ENCODE measurements around the gene CALD1.

Gene CALD1

DNA sequence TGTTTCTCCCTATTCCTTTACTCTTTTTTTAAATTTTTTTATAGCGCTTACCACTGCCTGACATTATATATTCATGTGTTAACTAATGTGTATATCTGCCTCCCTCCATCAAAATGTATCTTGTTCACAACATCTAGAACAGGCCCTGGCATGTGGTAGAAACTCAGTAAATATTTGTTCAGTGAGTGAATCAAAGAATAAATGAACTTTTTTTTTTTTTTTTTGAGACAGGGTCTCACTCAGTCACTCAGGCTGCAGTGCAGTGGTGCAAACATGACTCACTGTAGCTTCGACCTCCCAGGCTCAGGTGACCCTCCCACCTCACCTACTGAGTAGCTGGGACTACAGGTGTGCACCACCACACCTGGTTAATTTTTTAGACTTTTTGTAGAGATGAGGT lies 7.5 kb upstream of the CALD1 start:
- Mint-ChIP-seq H3K36me3 (ENCODE audit: low read depth) (no peaks in the 10 kb centered on the region), H3K27ac (no peak overlapping the region), H3K4me1 (ENCODE audit: low read depth) (peaks cover 11% of the 10 kb centered on the region), H3K27me3 (no peaks in the 10 kb centered on the region), H3K4me3 (no peak overlapping the region), H3K9me3 (no peaks in the 10 kb centered on the region)
- intact Hi-C loops (cut with micrococcal nuclease): loop anchor here (10.0 kb wide), 1 partner anchor 133 kb away; no protein-coding TSS in a partner anchor

DNA sequence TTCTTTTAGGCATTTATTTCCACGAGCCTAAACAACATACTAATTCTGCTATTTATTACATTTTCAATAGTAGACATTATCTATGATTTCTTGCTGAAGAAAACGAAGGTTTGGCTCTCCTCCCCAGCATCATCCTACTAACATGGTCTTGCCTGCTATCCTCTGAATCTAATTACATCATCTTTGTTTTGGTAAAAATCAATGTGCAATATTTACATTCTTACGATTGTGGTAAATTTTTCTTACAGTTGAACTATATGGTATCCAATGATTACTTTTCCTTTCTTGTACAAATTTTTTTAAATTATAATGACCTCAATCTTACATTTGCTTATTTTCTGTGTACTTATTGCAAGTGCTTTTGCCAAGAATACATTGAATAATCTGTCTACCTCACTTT lies 7.0 kb upstream of the CALD1 start:
- Mint-ChIP-seq H3K4me1 (ENCODE audit: low read depth) (peaks cover 11% of the 10 kb centered on the region), H3K36me3 (ENCODE audit: low read depth) (no peaks in the 10 kb centered on the region), H3K27ac (no peak overlapping the region), H3K27me3 (peaks cover under 1% of the 10 kb centered on the region), H3K4me3 (no peak overlapping the region), H3K9me3 (no peaks in the 10 kb centered on the region)
- intact Hi-C loops (cut with micrococcal nuclease): loop anchor here (10.0 kb wide), 1 partner anchor 132 kb away; no protein-coding TSS in a partner anchor

DNA sequence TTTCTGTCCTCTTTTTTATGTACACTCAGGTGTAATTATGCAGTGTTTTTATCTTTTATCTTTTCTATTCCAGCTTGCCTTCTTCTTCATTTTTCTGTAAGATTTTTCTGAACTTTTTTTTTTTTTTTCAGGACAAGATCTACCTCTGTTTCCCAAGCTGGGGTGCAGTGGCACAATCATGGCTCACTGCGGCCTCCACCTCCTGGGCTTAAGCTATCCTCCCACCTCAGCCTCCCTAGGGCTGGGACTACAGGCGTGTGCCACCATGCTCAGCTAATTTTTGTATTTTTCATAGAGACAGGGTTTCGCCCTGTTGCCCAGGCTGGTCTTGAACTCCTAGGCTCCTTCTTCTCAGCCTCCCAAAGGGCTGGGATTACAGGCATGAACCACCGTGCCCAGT lies 6.3 kb upstream of the CALD1 start:
- Mint-ChIP-seq H3K27me3 (peaks cover 4% of the 10 kb centered on the region), H3K4me1 (ENCODE audit: low read depth) (peaks cover 11% of the 10 kb centered on the region), H3K9me3 (no peaks in the 10 kb centered on the region), H3K27ac (no peak overlapping the region), H3K4me3 (no peak overlapping the region), H3K36me3 (ENCODE audit: low read depth) (no peaks in the 10 kb centered on the region)
- intact Hi-C loops (cut with micrococcal nuclease): loop anchor here (10.0 kb wide), 1 partner anchor 132 kb away; no protein-coding TSS in a partner anchor

DNA sequence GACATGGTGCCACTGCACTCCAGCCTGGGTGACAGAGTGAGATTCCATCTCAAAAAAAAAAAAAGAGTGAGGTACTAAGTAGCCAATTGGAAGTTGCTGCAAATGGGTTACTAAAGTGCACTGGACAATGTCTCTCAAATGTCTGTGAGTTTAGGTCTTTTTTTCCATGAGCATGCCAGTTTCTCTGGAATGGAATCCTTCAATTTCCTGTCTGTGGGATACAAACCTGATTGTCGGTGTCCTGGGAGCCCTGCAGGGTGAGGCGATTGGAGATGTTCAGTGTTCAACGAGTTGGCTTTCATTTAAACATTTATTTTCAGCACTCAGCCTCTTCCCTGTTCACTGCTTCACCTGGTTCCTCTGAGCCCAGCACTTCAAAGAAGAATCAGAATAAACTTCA lies 5.3 kb upstream of the CALD1 start:
- Mint-ChIP-seq H3K4me1 (ENCODE audit: low read depth) (peaks cover 11% of the 10 kb centered on the region), H3K9me3 (no peaks in the 10 kb centered on the region), H3K4me3 (no peak overlapping the region), H3K36me3 (ENCODE audit: low read depth) (no peaks in the 10 kb centered on the region), H3K27ac (no peak overlapping the region), H3K27me3 (peaks cover 4% of the 10 kb centered on the region)
- intact Hi-C loops (cut with micrococcal nuclease): loop anchor here (10.0 kb wide), 1 partner anchor 131 kb away; no protein-coding TSS in a partner anchor

DNA sequence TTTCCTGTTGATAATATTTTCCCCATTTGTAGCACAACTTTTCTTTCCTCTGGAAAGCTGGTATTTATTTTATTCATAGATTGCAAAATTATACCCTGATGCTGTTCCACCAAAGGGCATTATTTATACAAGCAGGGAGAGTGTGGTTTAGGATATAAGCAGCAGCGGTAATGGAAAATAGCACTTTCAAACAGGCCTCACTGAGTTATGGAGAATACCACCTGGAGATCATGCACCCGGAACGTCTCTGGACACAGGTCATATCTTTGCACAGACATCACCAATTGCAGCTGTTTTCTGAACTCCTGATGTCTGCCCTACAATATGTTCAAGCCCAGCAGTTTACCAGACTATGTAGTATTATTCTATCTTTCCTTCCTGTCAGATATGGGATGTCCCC lies 2.0 kb upstream of the CALD1 start:
- Mint-ChIP-seq H3K9me3 (no peaks in the 10 kb centered on the region), H3K27ac (no peak overlapping the region), H3K36me3 (ENCODE audit: low read depth) (no peaks in the 10 kb centered on the region), H3K4me3 (no peak overlapping the region), H3K27me3 (peaks cover 14% of the 10 kb centered on the region), H3K4me1 (ENCODE audit: low read depth) (no peaks in the 10 kb centered on the region)
- intact Hi-C loops (cut with micrococcal nuclease): loop anchor here (10.0 kb wide), 1 partner anchor 127 kb away; no protein-coding TSS in a partner anchor

DNA sequence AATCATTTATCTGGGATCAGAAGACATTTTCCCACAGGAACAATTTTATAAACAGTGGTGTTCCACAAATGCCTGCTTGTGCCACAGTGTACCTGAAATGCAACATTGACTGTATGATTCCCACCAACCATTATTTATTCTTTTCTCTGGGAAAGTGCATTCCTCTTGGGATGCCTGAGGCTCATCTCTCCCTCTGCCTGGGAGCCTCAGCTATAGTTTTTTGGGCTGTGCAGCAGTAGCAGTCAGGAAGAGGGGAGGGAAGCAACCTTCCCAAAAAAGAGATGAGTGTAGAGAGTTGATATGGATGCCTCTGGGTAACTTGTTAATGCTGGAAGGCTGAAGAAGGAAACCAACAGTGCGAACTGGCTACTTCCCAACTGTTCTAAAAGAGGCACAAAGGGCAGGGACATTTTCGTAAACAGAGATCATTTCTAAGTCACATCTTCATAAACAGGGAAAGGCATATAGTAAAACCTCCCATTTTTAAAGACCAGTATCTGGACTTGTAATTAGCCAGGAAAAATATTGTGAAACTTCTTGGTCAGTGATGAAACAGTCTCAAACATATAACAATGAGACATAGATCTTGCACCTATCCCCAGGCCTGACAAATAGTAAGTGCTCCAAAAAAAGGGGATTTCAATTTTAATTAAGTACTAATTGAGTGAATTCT lies 1.4 kb upstream of the CALD1 start:
- Mint-ChIP-seq H3K27ac (no peak overlapping the region), H3K36me3 (ENCODE audit: low read depth) (no peaks in the 10 kb centered on the region), H3K4me1 (ENCODE audit: low read depth) (no peaks in the 10 kb centered on the region), H3K4me3 (no peak overlapping the region), H3K27me3 (peaks cover 14% of the 10 kb centered on the region), H3K9me3 (no peaks in the 10 kb centered on the region)
- intact Hi-C loops (cut with micrococcal nuclease): loop anchor here (10.0 kb wide), 1 partner anchor 127 kb away; no protein-coding TSS in a partner anchor

DNA sequence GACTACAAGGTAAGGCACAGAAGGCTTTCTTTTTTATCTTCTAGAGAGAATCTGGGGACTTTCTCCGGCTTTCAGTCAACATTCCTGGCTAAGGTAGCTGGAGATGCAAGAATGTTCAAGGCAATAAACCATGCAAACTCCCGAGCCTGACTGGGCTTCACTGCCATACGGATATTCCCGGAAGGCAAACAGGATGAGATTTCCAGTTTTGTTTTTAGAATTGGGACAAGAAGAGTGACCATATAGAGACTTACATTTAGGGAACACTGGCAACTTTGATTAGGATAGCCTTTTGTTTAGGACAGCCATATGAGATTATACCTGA lies 269 bp downstream of the CALD1 start:
- Mint-ChIP-seq H3K9me3 (no peaks in the 10 kb centered on the region), H3K4me3 (no peak overlapping the region), H3K36me3 (ENCODE audit: low read depth) (no peaks in the 10 kb centered on the region), H3K27ac (no peak overlapping the region), H3K4me1 (ENCODE audit: low read depth) (no peaks in the 10 kb centered on the region), H3K27me3 (peaks cover 14% of the 10 kb centered on the region)
- intact Hi-C loops (cut with micrococcal nuclease): loop anchor here (10.0 kb wide), 1 partner anchor 125 kb away; no protein-coding TSS in a partner anchor

DNA sequence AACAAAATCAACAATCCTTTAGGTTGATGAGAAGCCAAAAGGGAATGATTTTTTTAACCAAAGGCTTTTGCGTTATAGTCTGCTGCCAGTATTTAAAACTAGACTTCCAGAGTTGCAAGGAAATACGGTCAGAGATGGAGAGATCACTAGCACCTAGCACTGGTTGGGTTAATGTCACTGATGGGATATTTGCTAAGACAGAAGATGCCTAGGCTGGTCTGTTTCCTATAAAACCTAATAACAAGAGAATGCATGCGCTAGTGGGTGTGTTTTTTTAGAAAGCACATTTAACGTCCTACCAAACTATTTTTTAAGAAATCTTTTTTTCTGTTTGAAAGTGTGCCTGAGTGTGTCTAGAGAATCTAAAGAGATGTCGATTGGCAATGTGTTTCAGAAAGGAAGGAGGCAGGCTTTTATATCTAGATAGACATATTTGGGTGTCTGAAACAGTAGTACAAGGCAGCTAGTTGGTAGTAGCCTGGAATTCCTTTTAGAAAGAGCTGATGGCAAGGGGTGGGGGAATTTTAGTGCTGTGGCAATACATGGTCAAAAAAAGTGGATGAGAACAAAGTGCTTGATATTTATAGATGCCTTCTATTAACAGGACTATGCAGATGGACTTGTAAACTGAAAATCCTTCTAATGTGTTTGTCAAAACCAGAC lies 863 bp downstream of the CALD1 start:
- Mint-ChIP-seq H3K9me3 (no peaks in the 10 kb centered on the region), H3K4me3 (no peak overlapping the region), H3K4me1 (ENCODE audit: low read depth) (no peaks in the 10 kb centered on the region), H3K36me3 (ENCODE audit: low read depth) (no peaks in the 10 kb centered on the region), H3K27ac (no peak overlapping the region), H3K27me3 (peaks cover 14% of the 10 kb centered on the region)
- intact Hi-C loops (cut with micrococcal nuclease): no loop called here

DNA sequence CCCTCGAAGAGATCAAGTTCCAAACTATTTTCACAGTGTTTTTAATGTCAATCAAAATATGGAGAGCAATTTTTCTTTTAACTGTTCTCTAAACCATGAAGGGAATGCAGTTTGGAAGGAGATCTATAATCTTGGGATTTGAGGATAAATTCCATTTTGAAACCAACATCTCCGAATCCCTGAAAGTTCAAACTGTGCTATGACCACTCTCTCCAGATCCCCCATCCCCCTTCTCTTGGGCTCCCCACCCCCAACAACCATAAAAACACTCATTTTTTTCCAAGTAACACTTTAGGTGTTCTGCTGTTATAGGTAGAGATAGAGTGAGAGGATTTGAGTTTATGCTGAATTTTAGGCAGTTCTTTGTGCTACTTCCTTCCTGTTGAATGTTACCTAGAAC lies 1.7 kb downstream of the CALD1 start:
- Mint-ChIP-seq H3K4me3 (no peak overlapping the region), H3K9me3 (no peaks in the 10 kb centered on the region), H3K27ac (no peak overlapping the region), H3K27me3 (peaks cover 14% of the 10 kb centered on the region), H3K4me1 (ENCODE audit: low read depth) (no peaks in the 10 kb centered on the region), H3K36me3 (ENCODE audit: low read depth) (no peaks in the 10 kb centered on the region)
- intact Hi-C loops (cut with micrococcal nuclease): no loop called here

DNA sequence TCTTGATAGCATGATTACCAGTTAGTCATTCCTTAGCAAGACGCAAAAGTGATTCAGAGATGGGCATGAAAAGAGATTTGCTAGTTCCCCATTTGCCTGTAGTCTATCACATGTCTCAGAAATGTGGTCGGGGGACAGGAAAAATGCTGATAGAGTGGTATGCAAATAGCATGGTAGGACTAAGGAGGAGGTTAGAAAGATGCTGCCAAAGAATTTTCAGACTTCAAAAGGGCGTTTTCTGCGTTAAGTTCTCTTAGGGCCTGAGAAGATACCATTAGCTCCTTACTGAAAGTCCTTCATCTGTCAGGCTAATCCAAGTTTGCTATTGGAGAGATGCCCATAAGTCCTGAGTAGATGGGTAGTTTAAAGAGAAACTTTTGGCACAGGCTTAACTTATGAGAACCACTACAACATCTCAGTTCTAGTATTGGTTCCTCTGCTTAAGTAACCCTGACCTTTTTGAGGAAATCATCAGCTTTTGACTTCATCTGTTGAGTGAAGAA lies 2.7 kb downstream of the CALD1 start:
- no peak overlapping the region for H3K4me3 Mint-ChIP-seq
- H3K27me3 Mint-ChIP-seq: peaks cover 14% of the 10 kb centered on the region

DNA sequence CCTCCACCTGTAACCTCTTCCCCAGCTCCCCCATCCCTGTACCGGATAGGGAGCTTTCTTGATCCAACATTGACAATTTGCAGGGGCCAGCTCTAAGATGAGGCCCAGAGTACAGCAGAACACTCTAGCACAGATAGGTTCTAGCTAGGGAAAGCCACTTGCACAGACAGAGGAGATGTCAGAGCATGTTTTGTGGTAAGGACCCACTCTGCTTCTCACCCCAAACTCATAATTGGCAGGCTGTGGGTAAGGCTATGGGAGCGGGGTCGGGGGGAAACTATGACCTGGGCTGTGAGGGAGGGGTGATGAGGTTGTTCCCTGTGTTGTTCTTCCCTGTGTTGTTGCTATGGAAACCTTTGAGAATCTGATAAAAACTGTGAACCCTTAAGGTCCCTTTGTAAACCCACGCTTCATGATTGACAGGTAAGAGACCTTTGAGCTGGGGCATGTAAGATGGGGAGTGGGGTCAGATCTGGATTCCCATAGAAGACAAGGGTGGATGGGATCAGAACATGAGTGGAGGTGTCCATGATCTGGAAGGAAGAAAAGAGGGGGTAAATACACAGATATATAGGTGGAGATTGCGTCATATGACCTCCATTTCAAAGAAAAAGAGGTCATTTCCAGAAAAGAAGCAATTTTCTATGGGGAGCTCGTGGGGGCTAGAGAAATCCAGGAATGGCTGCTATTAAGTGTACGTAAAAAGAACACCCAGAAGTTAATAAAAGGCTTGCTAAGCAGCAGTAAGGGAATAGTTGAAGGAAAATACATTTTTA lies 4.0 kb downstream of the CALD1 start:
- no peak overlapping the region for H3K27ac Mint-ChIP-seq

More for the DNA sequence above, 2.7 kb downstream of the CALD1 start:
- Mint-ChIP-seq H3K27ac (no peak overlapping the region), H3K4me1 (ENCODE audit: low read depth) (no peaks in the 10 kb centered on the region), H3K9me3 (no peaks in the 10 kb centered on the region), H3K36me3 (ENCODE audit: low read depth) (no peaks in the 10 kb centered on the region)
- intact Hi-C loops (cut with micrococcal nuclease): no loop called here

DNA sequence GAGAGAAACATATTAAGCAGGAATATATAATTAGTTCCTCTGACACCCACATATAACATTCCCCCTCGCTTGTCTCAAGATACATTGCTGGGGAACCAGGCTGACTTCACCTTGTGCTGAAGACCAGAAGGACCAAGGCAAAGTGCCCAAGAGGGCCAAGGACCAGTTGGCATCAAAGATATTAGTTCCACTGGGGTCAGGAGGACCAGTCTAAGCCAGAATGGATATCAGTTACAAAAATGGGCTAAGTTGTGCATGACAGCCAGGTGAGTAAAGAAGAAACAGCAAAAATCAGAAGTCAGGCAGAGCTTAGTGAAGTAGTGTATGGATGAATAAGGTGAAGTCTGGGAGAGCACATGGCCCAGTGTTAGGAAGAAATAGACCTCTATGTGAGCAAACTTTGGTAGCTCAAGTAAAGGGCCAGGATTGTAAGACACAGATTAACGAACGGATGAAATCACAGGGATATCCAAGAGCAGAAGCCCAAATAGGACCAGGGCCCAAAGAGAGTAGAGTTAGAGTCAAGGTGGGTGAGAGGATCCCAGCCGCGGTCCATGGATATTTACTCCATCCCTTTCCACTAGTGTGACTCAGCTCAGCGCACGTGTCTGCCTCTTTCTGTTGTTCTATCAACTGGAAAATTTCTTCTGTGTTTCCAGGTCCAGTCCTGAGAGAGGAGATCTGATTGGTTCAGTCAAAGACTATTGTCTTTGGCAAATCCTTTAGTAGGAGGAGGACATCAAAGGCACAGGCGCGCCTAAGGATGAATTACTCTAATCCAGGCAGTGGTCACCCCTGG lies 5.0 kb downstream of the CALD1 start:
- H3K27me3 Mint-ChIP-seq: peaks cover 8% of the 10 kb centered on the region
- no peak overlapping the region for H3K27ac Mint-ChIP-seq
- H3K4me1 Mint-ChIP-seq (ENCODE audit: low read depth): no peaks in the 10 kb centered on the region
- H3K36me3 Mint-ChIP-seq (ENCODE audit: low read depth): no peaks in the 10 kb centered on the region
- H3K4me3 Mint-ChIP-seq: no peak overlapping the region
- intact Hi-C loops (cut with micrococcal nuclease): no loop called here
- H3K9me3 Mint-ChIP-seq: no peaks in the 10 kb centered on the region

More for the DNA sequence above, 4.0 kb downstream of the CALD1 start:
- intact Hi-C loops (cut with micrococcal nuclease): no loop called here
- H3K27me3 Mint-ChIP-seq: peaks cover 10% of the 10 kb centered on the region
- H3K4me1 Mint-ChIP-seq (ENCODE audit: low read depth): no peaks in the 10 kb centered on the region
- no peak overlapping the region for H3K4me3 Mint-ChIP-seq
- H3K36me3 Mint-ChIP-seq (ENCODE audit: low read depth): no peaks in the 10 kb centered on the region
- H3K9me3 Mint-ChIP-seq: no peaks in the 10 kb centered on the region

DNA sequence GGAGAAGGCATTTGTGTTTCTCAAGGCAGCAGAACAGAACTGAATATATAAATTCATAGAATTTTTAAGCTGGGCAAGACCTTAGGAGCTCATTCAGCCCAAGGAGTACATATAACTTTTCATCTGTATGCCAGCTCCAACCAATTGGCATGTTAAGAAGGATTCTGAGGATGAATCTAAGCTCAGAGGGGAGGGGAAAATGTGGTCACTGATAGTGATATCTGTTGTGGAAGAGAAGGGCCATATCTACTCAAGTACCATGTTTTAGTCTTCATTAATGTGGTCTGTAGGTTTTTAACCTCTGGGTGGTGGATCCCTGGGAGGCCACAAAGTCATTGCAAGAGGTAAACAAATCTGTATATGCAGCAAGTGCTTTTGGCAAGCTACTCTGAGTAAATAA lies 6.4 kb downstream of the CALD1 start:
- H3K4me3 Mint-ChIP-seq: no peak overlapping the region
- no peaks in the 10 kb centered on the region for H3K27me3 Mint-ChIP-seq
- no peaks in the 10 kb centered on the region for H3K4me1 Mint-ChIP-seq (ENCODE audit: low read depth)
- H3K27ac Mint-ChIP-seq: no peak overlapping the region
- no peaks in the 10 kb centered on the region for H3K36me3 Mint-ChIP-seq (ENCODE audit: low read depth)
- H3K9me3 Mint-ChIP-seq: no peaks in the 10 kb centered on the region
- intact Hi-C loops (cut with micrococcal nuclease): no loop called here

Data from dendritic cell treated with granulocyte-macrophage colony-stimulating factor and Interleukin-4, amounts not matched to agents 40 ng/mL and 50 ng/mL, for 4 days (primary cell).